Stomach (tissue), 4 donors: ENCODE results near the gene JAKMIP1.

Experiments used
- POLR2A ChIP-seq, 4 donors: fragments of 450-650 bp; IDR thresholded peaks; one replicate each; pipeline ENCODE4 v1.6.1; 2016; ENCODE audit warnings: antibody characterized with exemption in 4 of 4, control low read depth in 2 of 4, mild to moderate bottlenecking in 1 of 4, moderate library complexity in 1 of 4
- TF ChIP-seq, protein P1 (sequence below), 7 experiments: fragments of 450-650 bp in 4 of 7; fragments of 200-600 bp in 3 of 7; sonication (generic) in 3 of 7; IDR thresholded peaks; one replicate each; pipeline ENCODE4 v1.5.1; 2016 to 2019; ENCODE audit warnings: antibody characterized with exemption in 7 of 7, control low read depth in 2 of 7, mild to moderate bottlenecking in 1 of 7

DNA sequence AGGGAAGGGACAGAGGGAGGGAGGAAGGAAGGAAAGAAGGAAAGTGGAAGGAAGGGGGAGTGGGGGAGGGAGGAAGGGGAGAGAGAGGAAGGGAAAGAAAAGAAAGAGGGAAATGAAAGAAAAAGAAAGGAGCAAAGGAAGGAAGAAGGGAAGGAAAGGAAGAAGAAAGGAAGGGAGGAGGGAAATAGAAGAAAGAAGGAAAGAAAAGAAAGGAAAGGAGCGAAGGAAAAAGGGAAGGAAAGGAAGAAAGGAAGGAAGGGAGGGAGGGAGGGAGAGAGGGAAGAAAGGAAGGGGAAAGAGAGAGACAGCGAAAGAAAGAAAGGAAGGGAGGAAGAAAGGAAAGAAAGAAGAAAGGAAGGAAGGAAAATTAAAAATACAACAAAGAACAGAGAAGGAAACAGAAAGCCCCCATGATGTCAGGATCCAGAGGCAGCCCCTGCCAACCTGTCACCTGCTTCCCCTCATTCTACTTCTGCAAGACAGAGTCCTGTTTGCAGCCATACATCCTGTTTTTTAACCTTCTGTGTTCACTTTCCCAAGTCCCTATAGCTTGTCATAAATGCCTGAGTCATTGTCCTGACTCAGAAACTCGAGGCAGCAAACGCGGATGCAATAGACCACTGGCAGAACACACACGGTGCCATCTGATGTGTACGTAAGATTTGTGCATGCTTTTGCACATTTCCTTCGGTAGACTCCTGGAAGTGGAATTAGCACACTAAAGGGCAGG, 105.2 kb downstream of the JAKMIP1 start:
- TF ChIP-seq, protein P1, sequence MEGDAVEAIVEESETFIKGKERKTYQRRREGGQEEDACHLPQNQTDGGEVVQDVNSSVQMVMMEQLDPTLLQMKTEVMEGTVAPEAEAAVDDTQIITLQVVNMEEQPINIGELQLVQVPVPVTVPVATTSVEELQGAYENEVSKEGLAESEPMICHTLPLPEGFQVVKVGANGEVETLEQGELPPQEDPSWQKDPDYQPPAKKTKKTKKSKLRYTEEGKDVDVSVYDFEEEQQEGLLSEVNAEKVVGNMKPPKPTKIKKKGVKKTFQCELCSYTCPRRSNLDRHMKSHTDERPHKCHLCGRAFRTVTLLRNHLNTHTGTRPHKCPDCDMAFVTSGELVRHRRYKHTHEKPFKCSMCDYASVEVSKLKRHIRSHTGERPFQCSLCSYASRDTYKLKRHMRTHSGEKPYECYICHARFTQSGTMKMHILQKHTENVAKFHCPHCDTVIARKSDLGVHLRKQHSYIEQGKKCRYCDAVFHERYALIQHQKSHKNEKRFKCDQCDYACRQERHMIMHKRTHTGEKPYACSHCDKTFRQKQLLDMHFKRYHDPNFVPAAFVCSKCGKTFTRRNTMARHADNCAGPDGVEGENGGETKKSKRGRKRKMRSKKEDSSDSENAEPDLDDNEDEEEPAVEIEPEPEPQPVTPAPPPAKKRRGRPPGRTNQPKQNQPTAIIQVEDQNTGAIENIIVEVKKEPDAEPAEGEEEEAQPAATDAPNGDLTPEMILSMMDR (IDR thresholded peaks at IDR 0.05): no peak
- no peak for TF ChIP-seq POLR2A (IDR thresholded peaks at IDR 0.05)
